ENCODE measurements around the gene TSC22D2. TPM values are rescaled to one million over a fixed set of nuclear protein-coding genes. Genes with fewer than 3 reads are reported as not detected.

The TSC22D2 gene
- total and polyA plus RNA-seq, 2 of the 8 experiments (the other 6 are each of a cell fraction or from before 2014, with no cell fraction given), result 3.4 to 27.6 TPM

- Histone ChIP-seq H3K56ac (replicated peaks; ENCODE audit: insufficient read length, low read depth, low read length) (no peak overlapping the region), H2AFZ (ENCODE audit: low read length) (no peak overlapping the region), H3K27ac (ENCODE audit: low read depth, low read length) (no peak overlapping the region), H4K20me1 (replicated peaks in 1 of 2; ENCODE audit: control insufficient read depth in 1 of 2, insufficient read depth in 2 of 2, low read length in 2 of 2) (no peaks in the 10 kb centered on the region), H3K23ac (ENCODE audit: insufficient read length) (no peak overlapping the region), H3K27me3 (replicated peaks in 1 of 4; ENCODE audit: control insufficient read depth in 3 of 4, extremely low read depth in 1 of 4, insufficient read depth in 3 of 4, low read length in 3 of 4) (no peaks in the 10 kb centered on the region), H3K23me2 (ENCODE audit: low read depth, low read length) (no peaks in the 10 kb centered on the region), H2BK5ac (ENCODE audit: low read depth, low read length) (no peak overlapping the region), H4K8ac (ENCODE audit: extremely low read depth, insufficient read depth, low read length) (no peak overlapping the region), H3K4me1 (replicated peaks in 1 of 4; ENCODE audit: control insufficient read depth in 3 of 4, insufficient read depth in 4 of 4, low read length in 3 of 4) (peaks cover 0 to 10% (median 9%) of the 10 kb centered on the region in 4 experiments; a peak in 5 of 7 replicates), H2BK20ac (ENCODE audit: low read length) (no peak overlapping the region), H3K4ac (replicated peaks; ENCODE audit: insufficient read length, low read depth, low read length) (no peak overlapping the region), H3K18ac (ENCODE audit: extremely low read depth, low read length) (no peak overlapping the region), H3K36me3 (ENCODE audit: control insufficient read depth in 2 of 4, insufficient read depth in 4 of 4, low read length in 3 of 4) (no peaks in the 10 kb centered on the region), H2BK120ac (replicated peaks; ENCODE audit: low read depth, low read length) (no peak overlapping the region), H3K9ac (replicated peaks in 1 of 4; ENCODE audit: extremely low read depth in 1 of 4, low read depth in 3 of 4, low read length in 3 of 4) (no peak overlapping the region), H2AK5ac (ENCODE audit: low read depth, low read length) (no peak overlapping the region), H4K91ac (replicated peaks; ENCODE audit: insufficient read length, low read length) (no peak overlapping the region), H2BK12ac (ENCODE audit: low read depth, low read length) (no peak overlapping the region), H3K79me2 (ENCODE audit: control insufficient read depth in 1 of 2, insufficient read depth in 2 of 2, low read length in 2 of 2) (no peaks in the 10 kb centered on the region), H3K4me2 (ENCODE audit: insufficient read depth in 1 of 2, low read depth in 2 of 2, low read length in 2 of 2) (peak overlapping the region in 1 of 2 experiments; percentile 47; a peak in 1 of 4 replicates), H3K9me3 (ENCODE audit: insufficient read depth in 2 of 2, low read depth in 1 of 2, low read length in 1 of 2) (no peaks in the 10 kb centered on the region), H3K14ac (ENCODE audit: insufficient read length) (no peak overlapping the region), H2BK15ac (ENCODE audit: low read length) (no peak overlapping the region), H3K79me1 (ENCODE audit: low read depth, low read length) (no peaks in the 10 kb centered on the region), H3K4me3 (ENCODE audit: extremely low read depth in 1 of 4, insufficient read depth in 2 of 4, low read depth in 3 of 4, low read length in 4 of 4) (no peak overlapping the region), H4K5ac (ENCODE audit: insufficient read length, low read depth, low read length) (no peak overlapping the region)
- ChIA-PET CTCF (ENCODE audit: partially characterized antibody) (no interaction called here), POLR2A (ENCODE audit: partially characterized antibody) (interaction anchor here (0.7 kb wide), 1 partner anchor 14 kb away, joined by 3 read pairs; no protein-coding TSS in a partner anchor)
- FAIRE-seq (no peak), DNase-seq (ENCODE audit: low read depth in 1 of 2, low spot score in 2 of 2) (no peak)
- WGBS, 2 experiments (ENCODE audit: extremely low coverage in 1 of 2, insufficient coverage in 1 of 2, insufficient read length in 1 of 2, insufficient replicate concordance in 2 of 2, low coverage in 1 of 2, low lambda C conversion rate in 2 of 2, missing lambda C conversion rate in 1 of 2), result 87% methylated on average over 1 of the region's 1 CpG; no CpG with 5 or more reads in 1 of the 2 experiments
- no peak for TF ChIP-seq ATF2 (IDR thresholded peaks at IDR 0.05; ENCODE audit: low read length)
- no peak for TF ChIP-seq TAF1 (IDR thresholded peaks at IDR 0.05; ENCODE audit: low read depth, low read length)
- TF ChIP-seq KDM5A (IDR thresholded peaks at IDR 0.05; ENCODE audit: low read length), result no peak
- TF ChIP-seq CHD1 (IDR thresholded peaks at IDR 0.05; ENCODE audit: low read depth, low read length), result no peak
- no peak for TF ChIP-seq BACH1 (IDR thresholded peaks at IDR 0.05; ENCODE audit: low read length)
- no peak for TF ChIP-seq SIRT6 (IDR thresholded peaks at IDR 0.05; ENCODE audit: low read length)
- TF ChIP-seq CTCF (IDR thresholded peaks at IDR 0.05; ENCODE audit: control extremely low read depth in 1 of 3, insufficient read depth in 1 of 3, low read depth in 1 of 3, low read length in 3 of 3), result no peak
- no peak for TF ChIP-seq ATF3 (IDR thresholded peaks at IDR 0.05; ENCODE audit: insufficient read depth, low read depth, low read length)
- no peak for TF ChIP-seq HDAC2 (IDR thresholded peaks at IDR 0.05; ENCODE audit: borderline replicate concordance in 1 of 2, low read depth in 2 of 2, low read length in 2 of 2)
Measured at GRCh38 chr3:150370999-150371398, 37.1 kb upstream of the TSC22D2 start.

Data from H1 (cell line).